ENCODE data around the gene CCDC177. TPM values are rescaled to one million over a fixed set of nuclear protein-coding genes. Genes with fewer than 3 reads are reported as not detected.

Gene CCDC177
- total and polyA plus RNA-seq, 4 donors: 2.0 to 4.8 (median 3.4) TPM

GRCh38 chr14:69554500-69554899 is 20.2 kb downstream of the CCDC177 start:
- Histone ChIP-seq H3K27ac (ENCODE audit: low read depth, low read length) (no peak overlapping the region), H3K9me3 (ENCODE audit: control insufficient read depth, insufficient read depth, low read length) (no peaks in the 10 kb centered on the region), H3K36me3 (ENCODE audit: control insufficient read depth, insufficient read depth, low read length) (no peaks in the 10 kb centered on the region), H3K4me1 (ENCODE audit: control insufficient read depth, insufficient read depth, low read length) (peaks cover 20% of the 10 kb centered on the region), H3K27me3 (ENCODE audit: control insufficient read depth, insufficient read depth, low read length) (peaks cover 4% of the 10 kb centered on the region), H3K4me3 (ENCODE audit: low read depth, low read length) (no peak overlapping the region)
- 36% methylated on average over 3 of the region's 4 CpGs for WGBS (ENCODE audit: insufficient coverage)
- peak in 3 of 6 donors; percentile 46 to 80 (median 77) for DNase-seq (ENCODE audit: low read depth in 4 of 6, low spot score in 6 of 6)

- DNase-seq (ENCODE audit: low read depth in 4 of 6, low spot score in 6 of 6): no peak
- Histone ChIP-seq H3K4me3 (ENCODE audit: low read depth, low read length) (no peak overlapping the region), H3K36me3 (ENCODE audit: control insufficient read depth, insufficient read depth, low read length) (no peaks in the 10 kb centered on the region), H3K27ac (ENCODE audit: low read depth, low read length) (no peak overlapping the region), H3K9me3 (ENCODE audit: control insufficient read depth, insufficient read depth, low read length) (no peaks in the 10 kb centered on the region), H3K27me3 (ENCODE audit: control insufficient read depth, insufficient read depth, low read length) (peaks cover 8% of the 10 kb centered on the region), H3K4me1 (ENCODE audit: control insufficient read depth, insufficient read depth, low read length) (peaks cover 23% of the 10 kb centered on the region)
- WGBS (ENCODE audit: insufficient coverage): no CpG with 5 or more reads among the region's 1 CpG
Observed at GRCh38 chr14:69553252-69553651, 21.4 kb downstream of the CCDC177 start.

- H3K27ac ChIP-seq (ENCODE audit: low read depth, low read length): no peak overlapping the region
- no peaks in the 10 kb centered on the region for H3K9me3 ChIP-seq (ENCODE audit: control insufficient read depth, insufficient read depth, low read length)
- WGBS (ENCODE audit: insufficient coverage): no CpG with 5 or more reads among the region's 2 CpGs
- peaks cover 35% of the 10 kb centered on the region for H3K4me1 ChIP-seq (ENCODE audit: control insufficient read depth, insufficient read depth, low read length)
- peak in 1 of 6 donors; percentile 61 for DNase-seq (ENCODE audit: low read depth in 4 of 6, low spot score in 6 of 6)
- no peaks in the 10 kb centered on the region for H3K36me3 ChIP-seq (ENCODE audit: control insufficient read depth, insufficient read depth, low read length)
- H3K4me3 ChIP-seq (ENCODE audit: low read depth, low read length): no peak overlapping the region
- peaks cover 13% of the 10 kb centered on the region for H3K27me3 ChIP-seq (ENCODE audit: control insufficient read depth, insufficient read depth, low read length)
Observed at GRCh38 chr14:69551511-69551910, 23.2 kb downstream of the CCDC177 start.

GRCh38 chr14:69548566-69548965 is 26.1 kb downstream of the CCDC177 start:
- Histone ChIP-seq H3K4me3 (ENCODE audit: low read depth, low read length) (peak overlapping the region; percentile 46), H3K27me3 (ENCODE audit: control insufficient read depth, insufficient read depth, low read length) (peaks cover 13% of the 10 kb centered on the region), H3K27ac (ENCODE audit: low read depth, low read length) (no peak overlapping the region), H3K36me3 (ENCODE audit: control insufficient read depth, insufficient read depth, low read length) (no peaks in the 10 kb centered on the region), H3K4me1 (ENCODE audit: control insufficient read depth, insufficient read depth, low read length) (peaks cover 31% of the 10 kb centered on the region), H3K9me3 (ENCODE audit: control insufficient read depth, insufficient read depth, low read length) (no peaks in the 10 kb centered on the region)
- DNase-seq (ENCODE audit: low read depth in 4 of 6, low spot score in 6 of 6): no peak
- no CpG with 5 or more reads among the region's 8 CpGs for WGBS (ENCODE audit: insufficient coverage)

GRCh38 chr14:69547701-69548348 is 26.8 kb downstream of the CCDC177 start:
- Histone ChIP-seq H3K9me3 (ENCODE audit: control insufficient read depth, insufficient read depth, low read length) (no peaks in the 10 kb centered on the region), H3K27me3 (ENCODE audit: control insufficient read depth, insufficient read depth, low read length) (peaks cover 13% of the 10 kb centered on the region), H3K4me3 (ENCODE audit: low read depth, low read length) (peak overlapping the region; percentile 46), H3K4me1 (ENCODE audit: control insufficient read depth, insufficient read depth, low read length) (peaks cover 34% of the 10 kb centered on the region), H3K27ac (ENCODE audit: low read depth, low read length) (peak overlapping the region; percentile 52), H3K36me3 (ENCODE audit: control insufficient read depth, insufficient read depth, low read length) (no peaks in the 10 kb centered on the region)
- peak in 5 of 6 donors; percentile 50 to 97 (median 62) for DNase-seq (ENCODE audit: low read depth in 4 of 6, low spot score in 6 of 6)
- 1% methylated on average over 45 of the region's 46 CpGs for WGBS (ENCODE audit: insufficient coverage)

- H3K27ac ChIP-seq (ENCODE audit: low read depth, low read length): no peak overlapping the region
- peaks cover 23% of the 10 kb centered on the region for H3K4me1 ChIP-seq (ENCODE audit: control insufficient read depth, insufficient read depth, low read length)
- DNase-seq (ENCODE audit: low read depth in 4 of 6, low spot score in 6 of 6): peak in 4 of 6 donors; percentile 28 to 94 (median 57)
Observed at GRCh38 chr14:69543341-69544115, 31.1 kb downstream of the CCDC177 start.

GRCh38 chr14:69542311-69542710 is 32.4 kb downstream of the CCDC177 start:
- H3K27ac ChIP-seq (ENCODE audit: low read depth, low read length): no peak overlapping the region
- no peak overlapping the region for H3K4me3 ChIP-seq (ENCODE audit: low read depth, low read length)
- no peaks in the 10 kb centered on the region for H3K9me3 ChIP-seq (ENCODE audit: control insufficient read depth, insufficient read depth, low read length)
- H3K4me1 ChIP-seq (ENCODE audit: control insufficient read depth, insufficient read depth, low read length): peaks cover 12% of the 10 kb centered on the region
- no peak for DNase-seq (ENCODE audit: low read depth in 4 of 6, low spot score in 6 of 6)
- H3K36me3 ChIP-seq (ENCODE audit: control insufficient read depth, insufficient read depth, low read length): no peaks in the 10 kb centered on the region
- no peaks in the 10 kb centered on the region for H3K27me3 ChIP-seq (ENCODE audit: control insufficient read depth, insufficient read depth, low read length)
- WGBS (ENCODE audit: insufficient coverage): no CpG with 5 or more reads among the region's 2 CpGs

More at GRCh38 chr14:69543341-69544115, 31.1 kb downstream of the CCDC177 start:
- Histone ChIP-seq H3K27me3 (ENCODE audit: control insufficient read depth, insufficient read depth, low read length) (peaks cover 7% of the 10 kb centered on the region), H3K9me3 (ENCODE audit: control insufficient read depth, insufficient read depth, low read length) (no peaks in the 10 kb centered on the region), H3K36me3 (ENCODE audit: control insufficient read depth, insufficient read depth, low read length) (no peaks in the 10 kb centered on the region), H3K4me3 (ENCODE audit: low read depth, low read length) (no peak overlapping the region)
- WGBS (ENCODE audit: insufficient coverage): 60% methylated on average over 12 of the region's 12 CpGs

- Histone ChIP-seq H3K4me1 (ENCODE audit: control insufficient read depth, insufficient read depth, low read length) (peaks cover 8% of the 10 kb centered on the region), H3K27me3 (ENCODE audit: control insufficient read depth, insufficient read depth, low read length) (no peaks in the 10 kb centered on the region), H3K27ac (ENCODE audit: low read depth, low read length) (no peak overlapping the region), H3K9me3 (ENCODE audit: control insufficient read depth, insufficient read depth, low read length) (no peaks in the 10 kb centered on the region), H3K36me3 (ENCODE audit: control insufficient read depth, insufficient read depth, low read length) (no peaks in the 10 kb centered on the region), H3K4me3 (ENCODE audit: low read depth, low read length) (no peak overlapping the region)
- no peak for DNase-seq (ENCODE audit: low read depth in 4 of 6, low spot score in 6 of 6)
- WGBS (ENCODE audit: insufficient coverage): 59% methylated on average over 2 of the region's 5 CpGs
Observed at GRCh38 chr14:69540654-69541335, 33.9 kb downstream of the CCDC177 start.

- Histone ChIP-seq H3K4me1 (ENCODE audit: control insufficient read depth, insufficient read depth, low read length) (peaks cover 8% of the 10 kb centered on the region), H3K27ac (ENCODE audit: low read depth, low read length) (no peak overlapping the region), H3K9me3 (ENCODE audit: control insufficient read depth, insufficient read depth, low read length) (no peaks in the 10 kb centered on the region), H3K27me3 (ENCODE audit: control insufficient read depth, insufficient read depth, low read length) (no peaks in the 10 kb centered on the region), H3K36me3 (ENCODE audit: control insufficient read depth, insufficient read depth, low read length) (no peaks in the 10 kb centered on the region), H3K4me3 (ENCODE audit: low read depth, low read length) (no peak overlapping the region)
- WGBS (ENCODE audit: insufficient coverage): 100% methylated on average over 1 of the region's 6 CpGs
- no peak for DNase-seq (ENCODE audit: low read depth in 4 of 6, low spot score in 6 of 6)
Observed at GRCh38 chr14:69539631-69540410, 34.9 kb downstream of the CCDC177 start.
